Natural killer cell (primary cell): Measurements from ENCODE around the gene FNBP1L. TPM values are rescaled to one million over a fixed set of nuclear protein-coding genes. Genes with fewer than 3 reads are reported as not detected.

Source experiments
- ATAC-seq, 3 donors: fragments of 150-1000 bp in 2 of 3; fragments of 200-7000 bp in 1 of 3; cut with Tn5 transposase; 1 replicate in 1 of 3; 2 replicates in 2 of 3; pipeline ENCODE4 v1.10.0; 2021; ENCODE audit warnings: mild to moderate bottlenecking in 2 of 3, moderate library complexity in 2 of 3
- DNase-seq, 2 donors: peaks; one replicate each; pipeline versions ENCODE4 v3.0.0 to v3.0.0-alpha.2; 2013 to 2021; ENCODE audit warnings: mixed read lengths in 1 of 2
- H3K27ac ChIP-seq: one replicate; pipeline ENCODE4 v1.5.1; 2013; ENCODE audit warnings: mild to moderate bottlenecking, low read length
- H3K27me3 ChIP-seq: one replicate; pipeline ENCODE4 v1.6.1; 2013; ENCODE audit warnings: low read length; ENCODE audit not compliant: control insufficient read depth, insufficient read depth
- H3K36me3 ChIP-seq: one replicate; pipeline ENCODE4 v1.6.1; 2013; ENCODE audit warnings: low read length; ENCODE audit not compliant: control insufficient read depth, insufficient read depth
- H3K4me1 ChIP-seq: one replicate; pipeline ENCODE4 v1.6.1; 2013; ENCODE audit warnings: low read length; ENCODE audit not compliant: control insufficient read depth, insufficient read depth
- H3K4me3 ChIP-seq: one replicate; pipeline ENCODE4 v1.5.1; 2013; ENCODE audit warnings: low read length
- H3K9me3 ChIP-seq: one replicate; pipeline ENCODE4 v1.6.1; 2013; ENCODE audit warnings: low read length; ENCODE audit not compliant: control insufficient read depth, insufficient read depth
- H3K27ac Mint-ChIP-seq, 2 donors: one replicate each; pipeline ENCODE4 v1.8.0; 2022; ENCODE audit warnings: mild to moderate bottlenecking in 2 of 2, mixed read lengths in 2 of 2, moderate library complexity in 1 of 2
- H3K27me3 Mint-ChIP-seq, 2 donors: one replicate each; pipeline ENCODE4 v1.8.0; 2022; ENCODE audit warnings: low read depth in 2 of 2, mixed read lengths in 2 of 2
- H3K36me3 Mint-ChIP-seq: one replicate; pipeline ENCODE4 v1.8.0; 2022; ENCODE audit warnings: mixed read lengths
- H3K4me1 Mint-ChIP-seq, 2 donors: one replicate each; pipeline ENCODE4 v1.8.0; 2022; ENCODE audit warnings: mixed read lengths in 2 of 2
- H3K4me3 Mint-ChIP-seq: one replicate; pipeline ENCODE4 v1.8.0; 2022; ENCODE audit warnings: mild to moderate bottlenecking, moderate library complexity, mixed read lengths
- H3K9me3 Mint-ChIP-seq, 2 donors: one replicate each; pipeline ENCODE4 v1.8.0; 2022; ENCODE audit warnings: mixed read lengths in 2 of 2
- CTCF ChIP-seq: fragments of 200-600 bp; IDR thresholded peaks from one replicate; pipeline ENCODE4 v1.8.0; 2022; ENCODE audit warnings: antibody characterized with exemption
- WGBS: methylation state at CpG from one replicate; pipeline ENCODE4 v1.1.7; 2013; ENCODE audit warnings: missing lambda C conversion rate; ENCODE audit not compliant: insufficient coverage; 5-methylcytosine and 5-hydroxymethylcytosine counted together
- intact Hi-C: fragments of 100-400 bp; cut with micrococcal nuclease; formaldehyde crosslinking; loops from one replicate; pipeline ENCODE4 v1.14.2; 2022
- total RNA-seq, 4 donors: library from RNA; stranded (reverse); fragments of 120-200 nt in 1 of 4; gene quantifications; one replicate each; pipeline versions ENCODE4 v1.2.3 to v1.2.4, GENCODE V29; 2013 to 2022

FNBP1L gene
- total RNA-seq, 3 donors from 2014 or later (not counting 1 experiment from before 2014, with no cell fraction given) = 0.33 to 6.7 (median 0.84) TPM

- H3K9me3 Mint-ChIP-seq = no peaks in the 10 kb centered on the region
- Histone ChIP-seq H3K4me1 (no peaks in the 10 kb centered on the region), H3K9me3 (no peaks in the 10 kb centered on the region), H3K36me3 (no peaks in the 10 kb centered on the region), H3K27ac (no peak overlapping the region), H3K27me3 (no peaks in the 10 kb centered on the region), H3K4me3 (no peak overlapping the region)
- WGBS = 87% methylated on average over 2 of the region's 2 CpGs
- no peaks in the 10 kb centered on the region for H3K4me1 Mint-ChIP-seq
- DNase-seq = no peak
- no peak overlapping the region for H3K27ac Mint-ChIP-seq
- TF ChIP-seq CTCF = no peak
- no peaks in the 10 kb centered on the region for H3K36me3 Mint-ChIP-seq
- peaks cover 0 to 3% of the 10 kb centered on the region in 2 donors for H3K27me3 Mint-ChIP-seq
- no peak for ATAC-seq
- no peak overlapping the region for H3K4me3 Mint-ChIP-seq
- intact Hi-C loops = no loop called here
These were observed 28.6 kb upstream of the FNBP1L start for GRCh38 chr1:93419344-93419743.

- no peak overlapping the region for H3K27ac ChIP-seq
- H3K27me3 ChIP-seq = no peaks in the 10 kb centered on the region
- H3K9me3 Mint-ChIP-seq = no peaks in the 10 kb centered on the region
- no peaks in the 10 kb centered on the region for H3K36me3 ChIP-seq
- no peak overlapping the region for H3K4me3 ChIP-seq
- TF ChIP-seq CTCF = no peak
- ATAC-seq = no peak
- intact Hi-C loops = no loop called here
- no peak overlapping the region for H3K27ac Mint-ChIP-seq
- H3K4me1 ChIP-seq = no peaks in the 10 kb centered on the region
- H3K36me3 Mint-ChIP-seq = no peaks in the 10 kb centered on the region
- no CpG with 5 or more reads among the region's 2 CpGs for WGBS
- H3K4me1 Mint-ChIP-seq = no peaks in the 10 kb centered on the region
- peaks cover 0 to 3% of the 10 kb centered on the region in 2 donors for H3K27me3 Mint-ChIP-seq
- DNase-seq = no peak
- H3K4me3 Mint-ChIP-seq = no peak overlapping the region
- H3K9me3 ChIP-seq = no peaks in the 10 kb centered on the region
These were observed 27.5 kb upstream of the FNBP1L start for GRCh38 chr1:93420400-93420799.

GRCh38 chr1:93426181-93426580 is 21.7 kb upstream of the FNBP1L start:
- Mint-ChIP-seq H3K27ac (no peak overlapping the region), H3K4me3 (no peak overlapping the region), H3K27me3 (peaks cover 3 to 7% of the 10 kb centered on the region in 2 donors), H3K9me3 (no peaks in the 10 kb centered on the region), H3K36me3 (no peaks in the 10 kb centered on the region), H3K4me1 (no peaks in the 10 kb centered on the region)
- H3K4me1 ChIP-seq = no peaks in the 10 kb centered on the region
- H3K27me3 ChIP-seq = no peaks in the 10 kb centered on the region
- no peak for ATAC-seq
- TF ChIP-seq CTCF = no peak
- H3K36me3 ChIP-seq = no peaks in the 10 kb centered on the region
- no peaks in the 10 kb centered on the region for H3K9me3 ChIP-seq
- intact Hi-C loops = no loop called here
- no peak overlapping the region for H3K4me3 ChIP-seq
- DNase-seq = no peak
- 90% methylated on average over 2 of the region's 2 CpGs for WGBS
- no peak overlapping the region for H3K27ac ChIP-seq

GRCh38 chr1:93427656-93428055 is 20.3 kb upstream of the FNBP1L start:
- no peak overlapping the region for H3K27ac Mint-ChIP-seq
- Histone ChIP-seq H3K4me1 (no peaks in the 10 kb centered on the region), H3K9me3 (no peaks in the 10 kb centered on the region), H3K27ac (no peak overlapping the region), H3K36me3 (no peaks in the 10 kb centered on the region), H3K4me3 (no peak overlapping the region), H3K27me3 (peaks cover 2% of the 10 kb centered on the region)
- 94% methylated on average over 3 of the region's 3 CpGs for WGBS
- peaks cover 2 to 7% of the 10 kb centered on the region in 2 donors for H3K27me3 Mint-ChIP-seq
- DNase-seq (no peak), ATAC-seq (no peak)
- no peaks in the 10 kb centered on the region for H3K9me3 Mint-ChIP-seq
- TF ChIP-seq CTCF = no peak
- intact Hi-C loops = no loop called here
- no peak overlapping the region for H3K4me3 Mint-ChIP-seq
- H3K4me1 Mint-ChIP-seq = no peaks in the 10 kb centered on the region
- no peaks in the 10 kb centered on the region for H3K36me3 Mint-ChIP-seq
